H1 (cell line): ENCODE data around the gene KRT7. TPM values are rescaled to one million over a fixed set of nuclear protein-coding genes. Genes with fewer than 3 reads are reported as not detected.

Source experiments
- CTCF ChIA-PET: fragments of 300-600 bp; sonication (Branson Sonifier 250); formaldehyde crosslinking; loops from one replicate; lab custom pipeline; 2021; ENCODE audit not compliant: partially characterized antibody; lab: Charles Lee
- POLR2A ChIA-PET: fragments of 300-600 bp; sonication (Branson Sonifier 250); formaldehyde crosslinking; loops from one replicate; lab custom pipeline; 2021; ENCODE audit warnings: inconsistent platforms; ENCODE audit not compliant: partially characterized antibody; lab: Charles Lee
- DNase-seq, 2 experiments: peaks; one replicate each; pipeline versions ENCODE4 v3.0.0 to v3.0.0-alpha.2; 2010 to 2022; ENCODE audit warnings: low spot score in 2 of 2, low read depth in 1 of 2, mixed read lengths in 1 of 2
- FAIRE-seq: peaks from 2 replicates; lab custom pipeline; 2011; peaks lifted over from hg19 to GRCh38; lab: Jason Lieb, UNC
- H2AFZ ChIP-seq: 2 replicates; pipeline ENCODE4 v1.8.1; 2012; ENCODE audit warnings: low read length, inconsistent platforms
- H2AK5ac ChIP-seq: 2 replicates; pipeline ENCODE4 v1.6.1; 2013; ENCODE audit warnings: low read depth, low read length
- H2BK120ac ChIP-seq: replicated peaks from 2 replicates; pipeline ENCODE3; 2013; ENCODE audit warnings: low read depth, low read length, inconsistent platforms
- H2BK12ac ChIP-seq: 2 replicates; pipeline ENCODE4 v1.6.1; 2013; ENCODE audit warnings: low read depth, low read length
- H2BK15ac ChIP-seq: 2 replicates; pipeline ENCODE4 v1.6.1; 2013; ENCODE audit warnings: low read length
- H2BK20ac ChIP-seq: 2 replicates; pipeline ENCODE4 v1.6.1; 2013; ENCODE audit warnings: low read length
- H2BK5ac ChIP-seq: 2 replicates; pipeline ENCODE4 v1.6.1; 2013; ENCODE audit warnings: low read depth, low read length
- H3K14ac ChIP-seq: 2 replicates; pipeline ENCODE4 v1.6.1; 2013; ENCODE audit warnings: inconsistent platforms; ENCODE audit not compliant: insufficient read length
- H3K18ac ChIP-seq: 2 replicates; pipeline ENCODE4 v1.6.1; 2013; ENCODE audit warnings: low read length; ENCODE audit errors: extremely low read depth
- H3K23ac ChIP-seq: 2 replicates; pipeline ENCODE4 v1.6.1; 2013; ENCODE audit warnings: inconsistent platforms; ENCODE audit not compliant: insufficient read length
- H3K23me2 ChIP-seq: 2 replicates; pipeline ENCODE4 v1.6.1; 2013; ENCODE audit warnings: low read depth, low read length
- H3K27ac ChIP-seq: 2 replicates; pipeline ENCODE4 v1.6.1; 2011; ENCODE audit warnings: low read depth, low read length, inconsistent platforms
- H3K27me3 ChIP-seq, 4 experiments: replicated peaks in 1 of 4; 1 replicate in 1 of 4; 2 replicates in 3 of 4; pipeline versions ENCODE4 v1.6.1 to v1.8.1; 2011 to 2013; ENCODE audit warnings: low read length in 3 of 4, mild to moderate bottlenecking in 3 of 4, inconsistent platforms in 2 of 4, mixed read lengths in 2 of 4, moderate library complexity in 1 of 4; ENCODE audit not compliant: control insufficient read depth in 3 of 4, insufficient read depth in 3 of 4; ENCODE audit errors: extremely low read depth in 1 of 4
- H3K36me3 ChIP-seq, 4 experiments: 2 replicates each; pipeline versions ENCODE4 v1.6.1 to v1.8.1; 2011 to 2013; ENCODE audit warnings: mild to moderate bottlenecking in 4 of 4, low read length in 3 of 4, moderate library complexity in 2 of 4, control low read depth in 1 of 4, inconsistent platforms in 1 of 4; ENCODE audit not compliant: insufficient read depth in 4 of 4, control insufficient read depth in 2 of 4
- H3K4ac ChIP-seq: replicated peaks from 2 replicates; pipeline ENCODE3; 2013; ENCODE audit warnings: low read length, low read depth, mixed read lengths, inconsistent platforms; ENCODE audit not compliant: insufficient read length
- H3K4me1 ChIP-seq, 4 experiments: replicated peaks in 1 of 4; 1 replicate in 1 of 4; 2 replicates in 3 of 4; pipeline versions ENCODE4 v1.6.1 to v1.8.1; 2011 to 2013; ENCODE audit warnings: low read length in 3 of 4, inconsistent platforms in 2 of 4, mixed read lengths in 1 of 4; ENCODE audit not compliant: insufficient read depth in 4 of 4, control insufficient read depth in 3 of 4
- H3K4me2 ChIP-seq, 2 experiments: 2 replicates each; pipeline versions ENCODE4 v1.6.1 to v1.8.1; 2011 to 2013; ENCODE audit warnings: low read depth in 2 of 2, low read length in 2 of 2, control low read depth in 1 of 2, inconsistent platforms in 1 of 2, mild to moderate bottlenecking in 1 of 2; ENCODE audit not compliant: insufficient read depth in 1 of 2
- H3K4me3 ChIP-seq, 4 experiments: fragments of 200-600, 300-600 bp in 1 of 4; sonication (generic), shearing (Covaris generic), sonication (Bioruptor Twin) in 1 of 4; 2 replicates each; pipeline versions ENCODE4 v1.5.1 to v1.8.1; 2011 to 2016; ENCODE audit warnings: low read length in 4 of 4, low read depth in 3 of 4, control low read depth in 2 of 4, inconsistent platforms in 2 of 4, mild to moderate bottlenecking in 2 of 4, mixed read lengths in 1 of 4, moderate library complexity in 1 of 4; ENCODE audit not compliant: insufficient read depth in 2 of 4; ENCODE audit errors: extremely low read depth in 1 of 4
- H3K56ac ChIP-seq: replicated peaks from 2 replicates; pipeline ENCODE3; 2013; ENCODE audit warnings: low read depth, mild to moderate bottlenecking, mixed read lengths, low read length, inconsistent platforms; ENCODE audit not compliant: insufficient read length
- H3K79me1 ChIP-seq: 2 replicates; pipeline ENCODE4 v1.6.1; 2013; ENCODE audit warnings: low read depth, low read length, control low read depth
- H3K79me2 ChIP-seq, 2 experiments: 2 replicates each; pipeline versions ENCODE4 v1.6.1 to v1.8.1; 2012 to 2013; ENCODE audit warnings: low read length in 2 of 2, mild to moderate bottlenecking in 2 of 2, inconsistent platforms in 1 of 2; ENCODE audit not compliant: insufficient read depth in 2 of 2, control insufficient read depth in 1 of 2
- H3K9ac ChIP-seq, 4 experiments: replicated peaks in 1 of 4; 1 replicate in 1 of 4; 2 replicates in 3 of 4; pipeline versions ENCODE4 v1.6.1 to v1.8.1; 2011 to 2013; ENCODE audit warnings: low read depth in 3 of 4, low read length in 3 of 4, control low read depth in 2 of 4, mild to moderate bottlenecking in 2 of 4, moderate library complexity in 2 of 4, inconsistent platforms in 1 of 4; ENCODE audit errors: extremely low read depth in 1 of 4
- H3K9me3 ChIP-seq, 2 experiments: 2 replicates each; pipeline versions ENCODE4 v1.6.1 to v1.8.1; 2012 to 2013; ENCODE audit warnings: mild to moderate bottlenecking in 2 of 2, moderate library complexity in 2 of 2, control low read depth in 1 of 2, inconsistent platforms in 1 of 2, low read depth in 1 of 2, low read length in 1 of 2, mixed read lengths in 1 of 2; ENCODE audit not compliant: insufficient read depth in 2 of 2
- H4K20me1 ChIP-seq, 2 experiments: replicated peaks in 1 of 2; 2 replicates each; pipeline versions ENCODE3 to v1.8.1; 2011 to 2013; ENCODE audit warnings: inconsistent platforms in 2 of 2, low read length in 2 of 2, mild to moderate bottlenecking in 1 of 2; ENCODE audit not compliant: insufficient read depth in 2 of 2, control insufficient read depth in 1 of 2
- H4K5ac ChIP-seq: 2 replicates; pipeline ENCODE4 v1.6.1; 2013; ENCODE audit warnings: low read length, low read depth, mixed read lengths, inconsistent platforms; ENCODE audit not compliant: insufficient read length
- H4K8ac ChIP-seq: 2 replicates; pipeline ENCODE4 v1.8.0; 2013; ENCODE audit warnings: mild to moderate bottlenecking, moderate library complexity, low read length, inconsistent platforms; ENCODE audit not compliant: insufficient read depth; ENCODE audit errors: extremely low read depth
- H4K91ac ChIP-seq: replicated peaks from 2 replicates; pipeline ENCODE3; 2013; ENCODE audit warnings: low read length, mixed read lengths, inconsistent platforms; ENCODE audit not compliant: insufficient read length
- CHD2 ChIP-seq: IDR thresholded peaks from 2 replicates; pipeline ENCODE4 v1.6.1; 2012; ENCODE audit warnings: low read length, improper control_type of control experiment
- EGR1 ChIP-seq: IDR thresholded peaks from 2 replicates; pipeline ENCODE4 v1.6.1; 2011; ENCODE audit warnings: low read depth, low read length, borderline replicate concordance
- FOSL1 ChIP-seq: IDR thresholded peaks from 2 replicates; pipeline ENCODE4 v1.6.1; 2011; ENCODE audit warnings: mild to moderate bottlenecking, low read depth, low read length, moderate library complexity; ENCODE audit not compliant: insufficient read depth
- HDAC2 ChIP-seq, 2 experiments: fragments of 300-600 bp in 1 of 2; sonication (generic) in 1 of 2; IDR thresholded peaks; 2 replicates each; pipeline ENCODE4 v1.6.1; 2011 to 2012; ENCODE audit warnings: low read depth in 2 of 2, low read length in 2 of 2, mild to moderate bottlenecking in 2 of 2, moderate library complexity in 2 of 2, borderline replicate concordance in 1 of 2, inconsistent platforms in 1 of 2
- KDM1A ChIP-seq: fragments of 200-600, 300-600 bp; sonication (generic); IDR thresholded peaks from 2 replicates; pipeline ENCODE4 v1.7.1; 2016; ENCODE audit warnings: mild to moderate bottlenecking, low read length, borderline replicate concordance
- RBBP5 ChIP-seq: IDR thresholded peaks from 2 replicates; pipeline ENCODE4 v1.7.1; 2012; ENCODE audit warnings: low read depth, mild to moderate bottlenecking, inconsistent platforms, low read length, moderate library complexity, borderline replicate concordance
- RNF2 ChIP-seq: fragments of 200-900, 300-1000 bp; sonication (generic); IDR thresholded peaks from 2 replicates; pipeline ENCODE4 v1.7.1; 2016; ENCODE audit warnings: borderline replicate concordance, low read depth, mild to moderate bottlenecking, antibody characterized with exemption, low read length; ENCODE audit not compliant: poor library complexity, severe bottlenecking; ENCODE audit errors: missing control alignments
- RXRA ChIP-seq: IDR thresholded peaks from 2 replicates; pipeline ENCODE4 v1.6.1; 2011; ENCODE audit warnings: low read depth, mild to moderate bottlenecking, low read length, moderate library complexity; ENCODE audit not compliant: insufficient read depth
- SRF ChIP-seq: IDR thresholded peaks from 2 replicates; pipeline ENCODE4 v1.6.1; 2011; ENCODE audit warnings: mild to moderate bottlenecking, low read depth, low read length, moderate library complexity
- USF2 ChIP-seq: IDR thresholded peaks from 2 replicates; pipeline ENCODE4 v1.6.1; 2011; ENCODE audit warnings: low read length, improper control_type of control experiment
- WGBS, 2 experiments: shearing (Covaris generic) in 1 of 2; methylation state at CpG; one replicate each; pipeline versions ENCODE4 v1.1.6 to v1.1.7; 2013 to 2015; ENCODE audit warnings: low lambda C conversion rate in 2 of 2, mixed read lengths in 2 of 2, inconsistent platforms in 1 of 2, low coverage in 1 of 2, missing lambda C conversion rate in 1 of 2; ENCODE audit not compliant: insufficient replicate concordance in 2 of 2, insufficient coverage in 1 of 2, insufficient read length in 1 of 2; ENCODE audit errors: extremely low coverage in 1 of 2, missing lambda C conversion rate in 1 of 2; 5-methylcytosine and 5-hydroxymethylcytosine counted together
- polyA plus RNA-seq, 7 experiments: library from polyadenylated mRNA; depleted of rRNA in 3 of 7; stranded (reverse) in 5 of 7; unstranded in 2 of 7; fragments of >200 nt in 5 of 7; fragments of 200-250 nt in 2 of 7; gene quantifications; 1 replicate in 5 of 7; 2 replicates in 1 of 7; 4 replicates in 1 of 7; pipeline versions ENCODE4 v1.2.1 to v1.2.3, GENCODE V29; 2011 to 2013; ENCODE audit warnings: missing spikeins in 2 of 7, mixed read lengths in 2 of 7
- total RNA-seq: library from RNA; stranded (reverse); fragmentation: NEBNext Ultra II Directional; extraction: Animal tissue kit (Norgen Biotek cat#: 25700); gene quantifications from 2 replicates; pipeline ENCODE4 v1.2.1, GENCODE V29; 2021

Gene KRT7
- total and polyA plus RNA-seq, 2 of the 8 experiments (the other 6 are each of a cell fraction or from before 2014, with no cell fraction given) = 13.2 to 19.0 TPM

GRCh38 chr12:52195065-52195730 lies 37.8 kb upstream of the KRT7 start:
- Histone ChIP-seq H2BK120ac (no peak overlapping the region), H2BK12ac (no peak overlapping the region), H3K79me1 (no peaks in the 10 kb centered on the region), H2BK20ac (no peak overlapping the region), H3K9me3 (no peaks in the 10 kb centered on the region), H3K56ac (no peak overlapping the region), H2BK15ac (no peak overlapping the region), H3K14ac (no peak overlapping the region), H4K91ac (no peak overlapping the region), H3K4ac (no peak overlapping the region), H2BK5ac (no peak overlapping the region), H3K4me3 (no peak overlapping the region), H3K27me3 (no peaks in the 10 kb centered on the region), H3K18ac (no peak overlapping the region), H2AK5ac (no peak overlapping the region), H3K4me2 (no peak overlapping the region), H3K27ac (no peak overlapping the region), H3K4me1 (peaks cover 0 to 14% (median 6%) of the 10 kb centered on the region in 4 experiments; a peak in 5 of 7 replicates), H4K8ac (no peak overlapping the region), H3K23ac (no peak overlapping the region), H3K36me3 (no peaks in the 10 kb centered on the region), H3K23me2 (no peaks in the 10 kb centered on the region), H2AFZ (no peak overlapping the region), H4K5ac (no peak overlapping the region), H3K79me2 (no peaks in the 10 kb centered on the region), H3K9ac (no peak overlapping the region), H4K20me1 (no peaks in the 10 kb centered on the region)
- DNase-seq = no peak
- POLR2A ChIA-PET = interaction anchor here (2.2 kb wide), 1 partner anchor 9 kb away, joined by 9 read pairs; no protein-coding TSS in a partner anchor
- CTCF ChIA-PET = interaction anchor here (0.5 to 2.7 kb wide), 5 partner anchors 23 to 1147 kb away, joined by 3 to 15 read pairs (median 8); no protein-coding TSS in a partner anchor
- 88% methylated on average over 8 of the region's 8 CpGs; no CpG with 5 or more reads in 1 of the 2 experiments for WGBS, 2 experiments
- no peak for FAIRE-seq
- no peak for TF ChIP-seq KDM1A
- no peak for TF ChIP-seq CHD2
- TF ChIP-seq EGR1 = no peak
- no peak for TF ChIP-seq RNF2
- TF ChIP-seq RBBP5 = no peak
- TF ChIP-seq USF2 = no peak
- no peak for TF ChIP-seq SRF
- TF ChIP-seq FOSL1 = no peak
- no peak for TF ChIP-seq RXRA
- no peak for TF ChIP-seq HDAC2 (IDR thresholded peaks at IDR 0.05; ENCODE audit: borderline replicate concordance in 1 of 2, low read depth in 2 of 2, low read length in 2 of 2)
